ENCODE measurements around the gene RCBTB1.
"Not testable (repeated sequence)": the region's sequence is repeated elsewhere in the genome, so short reads cannot be mapped to it uniquely, and the experiment has no call there.

RCBTB1 gene

GRCh38 chr13:49602615-49603014 lies 17.3 kb upstream of the RCBTB1 start:
- DNase-seq, result not testable (repeated sequence)

- DNase-seq, result no peak
Observed at GRCh38 chr13:49602005-49602404, 16.6 kb upstream of the RCBTB1 start.

DNA sequence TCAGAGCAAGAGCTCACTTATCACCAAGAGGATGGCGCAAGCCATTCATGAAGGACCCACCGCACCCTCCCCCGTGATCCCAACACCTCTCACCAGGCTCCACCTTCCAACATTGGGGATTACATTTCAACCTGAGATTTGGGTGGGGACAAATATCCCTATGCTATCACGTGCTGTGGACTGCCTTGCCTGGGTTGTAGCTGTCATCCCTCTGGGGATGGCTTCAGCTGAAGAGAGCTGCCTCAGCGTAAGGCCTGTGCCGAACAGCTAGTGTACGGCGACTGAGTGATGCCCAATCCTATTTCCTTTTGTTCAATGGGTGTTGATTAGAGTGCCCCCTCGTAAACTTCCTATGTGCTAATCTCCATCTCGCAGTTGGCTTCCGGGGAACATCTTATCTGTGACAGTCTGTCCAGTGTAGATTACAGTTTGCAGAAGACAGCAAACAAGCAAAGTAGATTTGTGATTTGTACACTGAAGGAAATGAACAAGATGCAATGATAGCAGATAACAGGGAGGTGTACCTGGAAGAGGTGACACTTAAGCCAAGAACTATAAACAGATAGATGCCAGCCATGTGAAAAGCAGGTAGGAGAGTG lies 11.8 kb upstream of the RCBTB1 start:
- DNase-seq, result no peak

GRCh38 chr13:49596221-49596620 lies 10.9 kb upstream of the RCBTB1 start:
- no peak for DNase-seq

- DNase-seq, result no peak
Observed at GRCh38 chr13:49594576-49594975, 9.2 kb upstream of the RCBTB1 start.

DNA sequence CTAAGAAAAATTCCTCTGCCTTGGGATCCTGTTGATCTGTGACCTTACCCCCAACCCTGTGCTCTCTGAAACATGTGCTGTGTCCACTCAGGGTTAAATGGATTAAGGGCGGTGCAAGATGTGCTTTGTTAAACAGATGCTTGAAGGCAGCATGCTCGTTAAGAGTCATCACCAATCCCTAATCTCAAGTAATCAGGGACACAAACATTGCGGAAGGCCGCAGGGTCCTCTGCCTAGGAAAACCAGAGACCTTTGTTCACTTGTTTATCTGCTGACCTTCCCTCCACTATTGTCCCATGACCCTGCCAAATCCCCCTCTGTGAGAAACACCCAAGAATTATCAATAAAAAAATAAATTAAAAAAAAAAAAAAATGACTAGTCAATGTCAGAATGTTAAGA lies 8.5 kb upstream of the RCBTB1 start:
- not testable (repeated sequence) for DNase-seq

GRCh38 chr13:49590714-49591113 lies 5.4 kb upstream of the RCBTB1 start:
- DNase-seq, result not testable (repeated sequence)

- no peak for DNase-seq
Observed at GRCh38 chr13:49587311-49587847, 2.0 kb upstream of the RCBTB1 start.

- DNase-seq, result no peak
Observed at GRCh38 chr13:49586717-49587116, 1.4 kb upstream of the RCBTB1 start.

- DNase-seq, result no peak
Observed at GRCh38 chr13:49584771-49585182, 581 bp downstream of the RCBTB1 start.

DNA sequence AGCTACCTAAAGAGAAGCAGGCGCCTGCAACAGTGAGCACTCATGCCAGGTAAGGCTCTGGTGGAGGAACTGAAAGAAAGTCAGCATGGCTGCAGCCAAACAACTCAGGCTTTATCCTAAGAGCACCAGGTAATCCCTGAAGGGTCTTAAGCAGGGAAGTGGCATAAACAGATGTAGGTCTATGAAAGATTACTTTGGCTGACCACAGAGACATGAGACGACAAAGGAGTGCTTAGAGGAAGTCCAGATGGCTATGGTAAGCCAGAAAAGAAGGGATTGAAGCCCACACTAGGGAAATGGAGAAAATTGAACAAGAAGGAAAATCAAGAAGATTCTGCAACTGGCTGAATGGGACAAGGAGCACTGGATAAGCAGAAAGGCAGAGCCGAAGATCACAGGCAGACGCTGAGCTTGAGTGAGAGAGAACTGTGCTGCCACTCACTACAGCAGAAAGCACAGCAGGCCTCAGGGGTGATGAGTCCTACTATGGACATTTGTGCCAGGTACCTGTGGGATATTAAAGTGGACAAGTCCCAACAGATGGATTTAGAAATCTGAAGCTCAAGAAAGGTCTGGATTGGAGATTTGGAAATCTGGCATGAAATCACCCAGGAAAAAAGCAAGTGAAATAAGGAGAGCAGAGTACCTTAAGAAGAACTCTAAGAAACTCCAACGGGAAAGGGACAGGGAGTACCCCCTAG lies 4.2 kb downstream of the RCBTB1 start:
- DNase-seq, result no peak

DNA sequence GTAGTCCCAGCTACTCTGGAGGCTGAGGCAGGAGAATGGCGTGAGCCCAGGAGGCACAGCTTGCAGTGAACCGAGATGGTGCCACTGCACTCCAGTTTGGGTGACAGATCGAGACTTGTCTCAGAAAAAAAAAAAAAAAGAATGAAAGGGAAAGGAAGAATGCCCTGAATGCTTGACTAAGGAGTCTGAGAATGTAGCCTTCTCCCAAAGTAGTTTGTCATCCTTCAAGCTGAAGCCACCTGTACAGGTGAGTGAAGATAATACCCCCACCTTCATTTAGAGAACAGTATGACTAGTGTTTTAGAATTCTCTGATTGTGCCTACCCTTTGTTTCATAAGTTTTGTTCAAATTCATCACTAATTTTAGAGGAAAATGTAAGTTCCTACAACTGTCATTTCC lies 5.9 kb downstream of the RCBTB1 start:
- no peak for DNase-seq

DNA sequence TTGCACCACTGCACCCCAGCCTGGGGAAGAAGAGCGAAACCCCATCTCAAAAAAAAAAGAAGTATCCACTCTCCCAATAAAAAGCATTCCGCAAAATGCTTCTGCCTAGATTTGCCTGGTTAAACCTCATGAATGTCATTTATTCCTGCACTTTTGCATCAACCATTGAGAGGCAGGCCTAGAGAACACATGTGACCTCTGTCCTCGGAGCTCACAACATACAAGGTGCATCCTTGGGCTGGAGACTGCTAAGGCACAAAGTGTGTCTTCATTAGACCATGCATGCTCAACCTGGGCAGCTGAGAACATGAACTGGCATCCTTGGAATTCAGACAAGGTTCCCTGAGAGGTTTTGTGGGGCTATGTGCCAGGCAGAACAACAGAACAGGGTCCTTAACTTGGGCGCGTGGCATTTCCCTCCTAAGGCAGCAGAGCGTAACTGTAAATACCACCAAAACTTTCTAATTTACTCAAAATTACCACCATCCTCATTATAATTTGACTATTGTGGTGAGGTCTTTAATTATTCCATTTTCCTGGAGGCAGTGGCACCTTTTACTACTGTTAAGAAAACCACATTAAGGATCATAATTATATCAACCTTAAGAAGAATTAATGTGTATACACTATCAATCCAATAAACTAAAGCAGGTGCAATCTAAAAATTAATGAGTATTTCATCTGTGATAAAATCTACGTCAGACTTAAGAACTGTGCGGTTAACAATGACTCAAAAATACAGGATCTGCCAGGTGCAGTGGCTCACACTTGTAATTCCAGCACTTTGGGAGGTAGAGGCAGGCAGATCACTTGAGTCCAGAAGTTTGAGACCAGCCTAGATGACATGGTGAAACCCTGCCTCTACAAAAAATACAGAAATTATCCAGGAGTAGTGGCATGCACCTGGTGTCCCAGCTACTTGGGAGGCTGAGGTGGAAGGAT lies 13.8 kb downstream of the RCBTB1 start:
- no peak for DNase-seq

DNA sequence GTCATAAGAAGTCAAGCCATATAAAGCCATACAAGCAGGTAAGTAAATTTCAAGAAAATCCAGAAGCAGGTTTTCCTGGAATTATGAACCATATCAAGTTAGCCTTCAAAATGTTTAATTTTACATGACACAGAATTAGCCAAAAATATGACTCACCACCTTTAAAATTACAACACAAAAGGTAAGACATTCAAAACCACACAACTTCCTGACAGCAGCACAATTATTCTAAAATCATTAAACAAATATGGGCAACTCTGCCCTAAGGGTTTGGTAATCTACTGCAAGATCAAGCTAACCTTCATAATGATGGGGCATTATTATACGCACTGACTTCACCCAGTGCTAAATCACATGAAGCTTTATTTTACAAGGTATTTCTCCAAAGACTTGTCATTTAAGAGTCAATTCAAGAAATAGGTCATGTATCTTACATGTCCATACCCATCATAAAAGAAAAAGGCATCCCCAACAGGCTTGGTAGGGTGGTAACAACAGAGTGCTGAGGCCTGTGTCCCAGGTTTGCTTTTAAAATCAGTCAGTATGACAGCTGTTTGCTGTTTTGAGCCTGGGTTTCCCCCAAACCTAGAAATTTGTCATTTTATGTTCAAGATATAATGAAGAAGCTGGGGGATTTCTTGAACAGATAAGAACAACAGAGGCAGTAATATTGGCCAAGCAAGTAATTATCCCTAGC lies 15.2 kb downstream of the RCBTB1 start:
- peak in 1 of 5 donors; percentile 42 for DNase-seq

DNA sequence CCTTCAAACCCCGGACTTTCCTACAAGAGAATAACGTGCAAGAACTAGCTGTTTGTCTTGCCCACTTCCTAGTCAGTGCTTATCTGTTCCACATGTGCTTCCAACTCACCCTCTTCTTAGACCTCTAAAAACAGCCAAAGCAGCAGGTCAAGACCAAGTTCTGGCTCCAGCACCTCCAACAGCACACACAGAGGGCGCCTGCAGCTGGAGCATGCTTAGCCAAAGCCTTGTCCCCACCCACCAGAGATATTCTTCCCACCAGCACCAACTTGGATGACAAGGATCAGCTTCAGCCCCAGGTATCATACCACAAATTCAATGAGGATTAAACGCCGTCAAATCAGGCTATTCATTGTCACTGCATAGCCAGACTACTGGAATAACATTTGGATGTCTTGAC lies 17.9 kb downstream of the RCBTB1 start:
- no peak for DNase-seq

- DNase-seq, result no peak
Observed at GRCh38 chr13:49566461-49566860, 18.9 kb downstream of the RCBTB1 start.

DNA sequence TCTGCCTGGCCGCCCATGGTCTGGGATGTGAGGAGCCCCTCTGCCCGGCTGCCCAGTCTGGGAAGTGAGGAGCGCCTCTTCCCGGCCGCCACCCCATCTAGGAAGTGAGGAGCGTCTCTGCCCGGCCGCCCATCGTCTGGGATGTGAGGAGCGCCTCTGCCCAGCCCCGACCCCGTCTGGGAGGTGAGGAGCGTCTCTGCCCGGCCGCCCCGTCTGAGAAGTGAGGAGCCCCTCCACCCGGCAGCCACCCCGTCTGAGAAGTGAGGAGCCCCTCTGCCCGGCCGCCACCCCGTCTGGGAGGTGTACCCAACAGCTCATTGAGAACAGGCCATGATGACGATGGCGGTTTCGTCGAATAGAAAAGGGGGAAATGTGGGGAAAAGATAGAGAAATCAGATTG lies 19.9 kb downstream of the RCBTB1 start:
- not testable (repeated sequence) for DNase-seq

DNA sequence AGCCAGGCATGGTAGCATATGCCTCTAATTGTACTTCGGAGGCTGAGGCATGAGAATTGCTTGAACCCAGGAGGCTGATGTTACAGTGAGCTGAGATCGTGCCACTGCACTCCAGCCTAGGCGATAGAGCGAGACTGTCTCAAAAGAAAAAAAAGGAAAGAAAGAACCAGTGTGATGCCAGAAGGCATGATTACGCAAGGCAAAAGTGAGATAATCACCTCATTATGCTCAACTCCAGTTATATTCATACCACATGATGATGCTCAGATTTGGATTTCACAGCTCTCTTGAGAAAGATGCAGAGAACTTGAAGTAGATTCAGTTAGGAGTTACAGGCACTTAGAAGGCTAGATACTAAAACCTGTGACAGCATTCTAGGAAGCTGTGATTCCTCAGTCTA lies 21.8 kb downstream of the RCBTB1 start:
- DNase-seq, result no peak

- no peak for DNase-seq
Observed at GRCh38 chr13:49561062-49561410, 24.3 kb downstream of the RCBTB1 start.

GRCh38 chr13:49560270-49561061 lies 24.9 kb downstream of the RCBTB1 start:
- DNase-seq, result no peak

GRCh38 chr13:49559006-49559405 lies 26.4 kb downstream of the RCBTB1 start:
- no peak for DNase-seq

GRCh38 chr13:49554387-49554786 lies 31.0 kb downstream of the RCBTB1 start:
- no peak for DNase-seq

All from T-helper 1 cell (primary cell).